ENCODE measurements around the gene HABP2. TPM values are rescaled to one million over a fixed set of nuclear protein-coding genes. Genes with fewer than 3 reads are reported as not detected.

The HABP2 gene
- total RNA-seq, 1 donor from 2014 or later: not detected

DNA sequence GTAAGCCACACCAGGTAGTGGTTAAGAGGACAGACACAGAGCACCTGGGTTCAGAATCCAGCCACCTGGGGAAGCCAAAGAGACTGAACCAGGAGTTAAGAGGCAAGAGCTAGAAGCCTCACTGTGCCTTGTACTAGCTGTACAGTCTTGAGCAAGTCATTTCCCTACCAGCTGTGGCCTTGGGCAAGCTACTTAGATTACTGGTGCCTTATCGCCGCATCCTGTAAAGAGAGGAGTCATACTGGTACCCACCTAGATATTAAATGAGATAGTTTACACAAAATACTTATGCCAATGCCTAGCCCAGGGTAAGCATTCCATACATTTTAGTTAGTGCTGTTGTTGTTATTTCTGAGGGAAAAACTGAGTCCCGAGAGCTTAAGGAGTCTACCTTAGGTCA is 47.7 kb downstream of the HABP2 start:
- no peak for DNase-seq (ENCODE audit: low read depth)

DNA sequence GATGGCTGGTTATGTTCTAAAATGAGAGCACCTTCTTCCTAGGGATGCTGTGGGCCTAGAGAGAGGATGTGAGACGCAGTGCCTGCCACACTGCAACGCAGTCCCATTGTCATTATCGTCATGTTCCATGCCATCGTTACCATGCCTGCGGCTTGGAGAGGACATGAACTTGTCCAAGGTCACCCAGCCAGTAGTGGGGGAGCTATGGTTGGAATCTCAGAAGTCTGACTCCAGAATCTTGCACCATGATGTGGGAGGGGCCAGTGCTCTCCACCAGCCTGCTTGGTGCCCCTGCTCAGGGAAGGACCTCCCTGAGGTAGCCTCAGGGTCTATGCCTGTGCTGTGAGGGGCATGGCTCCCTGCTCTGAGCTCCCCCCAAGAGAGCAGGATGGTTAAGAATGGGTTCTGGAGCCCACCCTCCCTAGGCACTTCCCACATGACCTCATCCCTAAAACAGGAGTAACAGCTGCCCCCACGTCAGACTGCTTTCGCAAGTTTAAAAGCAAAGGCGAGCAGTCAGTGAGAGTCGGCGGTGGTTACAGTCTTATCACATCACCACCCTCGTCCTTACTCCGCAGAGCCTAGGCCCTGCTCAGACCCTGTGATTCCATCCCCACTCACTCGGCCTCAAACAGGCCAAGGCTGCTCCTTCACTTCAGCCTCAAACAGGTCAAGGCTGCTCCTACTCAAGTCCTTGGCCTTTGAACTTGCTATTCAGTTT is 50.4 kb downstream of the HABP2 start:
- no peak for DNase-seq (ENCODE audit: low read depth)

DNA sequence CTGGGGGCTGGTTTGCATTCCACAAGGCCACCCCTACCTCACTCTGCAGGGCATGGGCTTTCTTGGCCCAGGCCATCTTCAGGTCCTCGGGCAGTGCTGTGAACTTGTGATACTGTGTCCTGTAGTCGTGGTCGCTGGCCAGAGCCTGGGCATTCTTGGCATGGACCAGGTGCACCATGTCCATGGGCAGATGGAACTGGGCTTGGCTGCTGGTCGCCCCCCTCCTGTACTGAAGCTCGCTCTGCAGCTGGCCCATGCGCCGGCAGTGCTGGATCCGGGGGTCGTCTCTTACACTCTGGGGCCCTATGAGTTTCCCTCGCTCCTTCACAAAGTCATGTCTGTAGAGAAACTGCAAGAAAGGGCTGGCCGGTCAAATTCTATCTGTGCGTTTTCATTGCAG is 51.7 kb downstream of the HABP2 start:
- no peak for DNase-seq (ENCODE audit: low read depth)

DNA sequence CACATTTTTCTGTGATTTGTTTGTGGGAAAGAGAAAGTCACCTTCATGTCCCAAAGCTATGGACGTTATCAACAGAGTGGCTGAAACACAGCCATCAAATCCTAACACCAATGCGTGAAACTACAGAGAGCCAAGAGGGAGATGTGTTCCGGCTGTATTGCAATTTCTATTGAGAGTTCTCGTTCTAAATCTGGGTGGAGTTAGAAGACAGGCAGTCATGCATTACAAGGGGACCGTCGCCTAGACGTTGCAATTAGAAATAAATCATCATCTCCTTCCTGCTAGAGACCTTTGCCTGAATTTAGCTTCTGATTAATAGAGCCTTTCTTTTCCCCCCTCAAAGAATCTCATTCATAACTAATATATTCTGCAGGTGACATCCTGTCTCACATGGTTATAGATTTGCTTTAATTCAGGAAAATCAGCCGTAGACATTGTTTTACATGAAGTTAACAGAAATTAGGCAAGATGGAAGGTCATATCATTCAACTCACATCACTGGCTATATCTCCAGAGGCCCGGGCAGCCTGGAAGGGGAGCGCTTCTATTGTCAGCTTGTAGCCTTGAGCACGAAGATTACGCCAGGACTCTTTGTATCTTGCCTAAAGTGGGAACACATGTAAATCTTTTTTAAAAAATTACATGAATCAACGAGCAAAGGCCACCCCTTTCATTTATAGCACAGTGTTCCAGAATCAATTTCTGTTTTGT is 52.6 kb downstream of the HABP2 start:
- DNase-seq (ENCODE audit: low read depth): no peak

DNA sequence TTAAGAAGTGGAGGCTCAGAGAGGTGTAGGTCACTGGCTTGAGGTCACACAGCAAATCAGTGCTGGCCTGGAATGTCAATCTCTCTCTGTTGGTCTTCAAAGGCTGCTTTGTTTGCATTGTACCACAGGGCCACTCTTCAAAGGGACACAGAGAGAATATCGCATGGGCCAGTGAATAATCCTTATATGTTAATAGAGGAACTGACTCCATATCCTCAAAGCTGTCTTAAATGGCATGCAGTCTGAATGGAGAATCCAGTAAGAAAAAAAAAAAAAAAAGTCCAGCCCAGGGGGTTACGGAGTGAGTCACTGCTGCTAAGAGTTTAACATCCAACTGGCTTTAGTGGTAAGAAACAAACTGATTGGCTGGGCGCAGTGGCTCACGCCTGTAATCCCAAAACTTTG is 56.9 kb downstream of the HABP2 start:
- DNase-seq (ENCODE audit: low read depth): no peak

DNA sequence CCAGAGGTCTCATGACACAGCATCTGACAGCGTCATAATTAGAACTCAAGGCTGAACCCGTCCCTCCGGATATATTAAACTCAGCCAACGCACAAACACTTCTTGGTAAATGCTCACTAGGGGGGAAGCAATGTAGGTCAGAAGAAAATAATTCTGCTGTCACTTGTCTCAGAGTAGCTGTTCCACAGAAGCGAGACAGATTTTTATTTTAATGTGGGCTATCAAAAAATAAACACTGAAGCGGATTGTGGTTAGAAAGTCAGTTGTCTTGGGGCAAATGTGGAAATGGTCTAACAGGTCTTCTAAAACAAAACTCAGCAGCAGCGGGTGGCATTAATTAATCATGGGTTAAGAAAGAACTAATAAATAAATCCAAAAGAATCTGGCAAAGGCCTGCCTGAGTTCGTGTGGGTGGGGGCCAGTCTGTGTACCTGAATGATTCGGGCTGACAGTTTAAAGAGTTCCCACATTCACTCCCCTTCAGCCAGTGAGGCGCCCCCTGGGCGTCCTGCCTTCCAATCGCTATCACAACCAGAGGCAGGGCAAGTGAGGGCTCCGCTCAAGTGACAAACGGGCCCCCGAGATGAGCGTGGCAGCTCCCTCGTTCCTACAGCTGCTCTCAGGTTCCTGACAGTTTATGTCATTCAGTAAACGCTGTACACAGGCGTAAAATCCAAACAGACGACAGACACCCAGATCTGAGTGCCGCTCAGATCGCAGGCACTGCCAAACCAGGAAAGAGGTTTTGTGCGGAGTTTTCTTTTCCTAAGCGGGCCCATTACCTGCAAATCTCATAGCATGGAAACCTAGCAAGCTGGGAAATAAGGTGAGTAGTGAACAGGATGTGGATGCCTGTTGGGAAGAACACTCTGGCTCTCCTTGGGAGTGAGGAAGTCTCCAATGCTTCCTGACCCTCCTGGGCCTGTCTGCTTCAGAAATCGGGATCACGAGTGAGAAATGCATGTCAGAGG is 58.1 kb downstream of the HABP2 start:
- no peak for DNase-seq (ENCODE audit: low read depth)

DNA sequence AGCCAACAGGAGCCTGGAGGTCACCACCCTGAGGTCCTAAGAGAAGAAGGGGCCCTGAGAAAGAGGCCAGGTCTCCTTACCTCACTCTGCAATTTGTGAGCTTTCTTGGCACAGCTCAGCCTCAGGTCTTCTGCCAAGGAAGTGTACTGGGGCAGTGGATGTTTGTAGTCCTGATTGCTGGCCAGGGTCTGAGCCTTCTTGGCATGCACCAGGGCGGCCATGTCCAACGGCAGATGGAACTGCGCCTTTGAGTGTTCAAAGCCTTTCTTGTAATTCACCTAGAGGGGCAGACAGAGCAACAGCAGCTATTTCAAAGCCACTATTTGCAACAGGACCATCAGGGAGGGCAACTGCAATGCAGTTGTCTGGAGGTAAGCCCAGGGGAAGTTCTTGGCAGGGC is 59.3 kb downstream of the HABP2 start:
- DNase-seq (ENCODE audit: low read depth): no peak

DNA sequence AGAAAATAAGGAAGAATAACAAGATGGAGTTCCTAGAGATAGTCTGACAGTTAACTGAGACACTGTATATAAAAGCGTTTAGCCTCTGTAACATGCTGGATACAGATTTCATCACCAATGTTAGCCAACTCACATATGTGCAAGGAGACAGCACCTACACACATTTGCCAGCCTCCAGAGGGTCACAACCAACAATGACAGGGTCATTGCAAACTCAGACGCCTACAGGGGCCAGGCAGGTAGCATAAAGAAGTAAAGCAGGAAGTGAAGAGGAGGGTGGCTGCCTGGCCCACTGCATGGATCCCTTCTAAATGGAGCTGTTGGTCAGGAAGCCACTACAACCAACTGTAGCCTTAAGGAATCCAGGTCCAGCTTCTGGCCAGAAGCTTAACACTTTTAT is 60.6 kb downstream of the HABP2 start:
- no peak for DNase-seq (ENCODE audit: low read depth)

DNA sequence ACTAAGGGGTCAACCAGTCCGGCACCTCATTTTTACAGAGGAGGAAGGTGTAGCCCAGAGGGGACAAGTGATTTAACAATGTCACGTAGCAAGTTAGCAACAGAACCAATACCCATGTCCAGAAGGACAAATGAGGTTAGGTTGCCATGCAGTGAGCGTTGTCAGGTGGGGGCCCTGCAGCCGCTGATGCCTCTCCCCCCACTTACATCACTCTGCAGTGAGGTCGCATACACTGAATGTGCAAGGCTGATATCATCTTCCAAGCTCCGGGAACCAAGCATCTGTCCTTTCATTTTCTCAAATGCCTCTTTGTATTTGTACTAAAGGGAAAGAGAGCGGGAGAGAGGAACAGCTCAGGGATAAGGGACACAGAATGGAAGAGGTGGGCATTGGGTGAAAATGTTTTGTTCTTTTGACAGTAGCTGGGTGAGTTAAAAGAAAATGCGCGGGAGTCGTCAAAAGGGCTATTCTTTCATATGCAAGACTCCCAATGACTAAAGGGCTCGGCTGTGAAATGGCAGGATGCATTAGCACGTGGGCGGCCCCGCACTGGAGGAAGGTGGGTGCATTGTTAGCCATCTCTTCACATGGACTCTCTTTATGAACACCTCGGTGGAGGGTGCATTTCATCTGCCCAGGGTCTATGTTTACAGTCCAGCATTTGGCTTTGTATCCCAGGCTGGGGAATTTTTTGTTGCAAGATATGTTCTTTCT is 61.3 kb downstream of the HABP2 start:
- no peak for DNase-seq (ENCODE audit: low read depth)

DNA sequence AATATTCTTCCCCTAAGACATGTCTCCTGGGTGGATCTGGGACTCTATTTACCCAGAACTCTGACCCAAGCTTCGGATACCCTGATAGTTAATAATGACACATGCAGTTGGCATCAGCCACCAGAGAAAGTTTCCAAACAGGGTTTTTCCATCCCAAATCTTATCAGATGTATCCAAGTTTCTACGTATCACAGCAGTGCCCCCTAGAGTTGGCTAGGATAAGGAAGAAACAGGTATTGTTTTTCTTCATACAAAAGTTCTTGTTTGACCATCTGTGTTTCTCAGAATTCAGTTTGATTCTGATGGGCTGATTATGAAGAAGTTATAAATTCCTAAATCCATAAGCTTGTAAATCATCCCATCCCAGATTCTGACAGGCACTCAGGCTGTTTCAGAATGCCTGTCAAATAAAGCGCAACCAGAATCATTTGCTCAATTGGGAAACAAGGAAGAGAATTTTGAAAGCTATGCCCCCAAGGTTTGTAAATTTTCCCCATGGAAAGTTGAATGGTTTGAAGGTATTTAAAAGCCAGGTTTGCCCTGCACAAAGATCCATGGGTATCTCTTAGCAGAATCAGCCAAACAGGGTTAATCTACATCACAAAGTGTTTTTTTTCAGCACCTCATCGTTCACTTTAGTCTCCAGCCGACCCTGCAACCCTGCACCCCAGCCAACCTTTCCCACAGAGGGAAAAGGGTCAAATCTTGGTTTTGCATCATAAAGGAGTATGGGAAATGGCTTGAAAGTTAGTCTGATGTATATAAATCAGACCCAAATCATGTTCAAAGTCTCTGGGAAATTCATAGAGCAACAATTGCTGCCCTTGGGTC is 63.6 kb downstream of the HABP2 start:
- no peak for DNase-seq (ENCODE audit: low read depth)

DNA sequence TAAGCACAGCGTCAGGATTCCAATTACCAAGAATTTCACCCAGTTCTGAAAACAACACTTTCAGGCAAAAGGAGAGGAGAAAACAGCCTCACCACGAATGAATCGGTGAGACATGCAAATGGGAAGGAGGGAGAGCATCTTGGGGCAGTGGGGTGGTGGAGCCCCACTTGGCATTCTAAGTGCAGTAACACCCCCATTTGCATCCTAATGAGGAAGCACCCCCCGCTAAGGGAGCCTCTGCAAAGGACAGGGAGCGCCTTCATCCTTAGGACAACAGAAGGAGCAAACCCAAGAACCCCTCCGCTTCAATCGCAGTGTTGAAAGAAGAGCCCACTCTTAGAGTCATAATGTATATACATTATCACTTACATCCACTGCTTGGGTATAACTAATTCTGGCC is 64.2 kb downstream of the HABP2 start:
- no peak for DNase-seq (ENCODE audit: low read depth)

DNA sequence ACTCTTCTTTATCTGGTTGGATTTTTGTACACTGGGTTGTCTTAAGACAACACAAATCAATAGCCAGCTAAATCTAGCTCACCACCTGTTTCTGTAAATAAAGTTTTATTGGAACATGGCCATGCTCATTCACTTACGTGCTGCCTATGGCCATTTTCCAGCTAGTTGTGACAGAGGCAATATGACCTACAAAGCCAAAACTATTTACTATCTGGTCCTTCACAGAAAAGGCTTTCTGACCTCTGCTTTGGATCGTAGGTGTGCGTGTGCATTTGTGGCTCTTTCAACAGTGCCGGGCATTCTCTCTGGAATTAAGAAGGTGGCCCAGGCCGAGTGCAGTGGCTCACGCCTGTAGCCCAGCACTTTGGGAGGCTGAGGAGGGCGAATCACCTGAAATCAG is 65.5 kb downstream of the HABP2 start:
- peak; percentile 18 for DNase-seq (ENCODE audit: low read depth)

DNA sequence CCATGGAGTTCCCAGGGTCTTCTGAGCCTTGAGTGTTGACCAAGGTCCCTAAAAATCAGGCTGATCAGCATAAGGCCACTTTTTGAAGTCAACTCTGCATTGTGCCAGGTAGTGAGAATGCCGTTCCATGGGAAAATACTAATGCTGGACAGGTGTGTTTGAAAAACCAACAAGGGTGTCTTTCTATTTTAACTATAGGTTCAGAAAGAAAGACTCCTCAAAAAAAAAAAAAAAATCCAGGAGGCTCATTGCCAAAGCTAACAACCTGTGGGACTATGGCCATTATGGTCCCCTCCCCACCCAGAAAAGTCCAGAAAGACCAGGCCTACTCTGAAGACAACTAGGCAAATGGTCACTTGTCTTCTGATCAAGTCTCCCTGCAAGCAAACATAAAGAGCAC is 66.5 kb downstream of the HABP2 start:
- DNase-seq (ENCODE audit: low read depth): no peak

DNA sequence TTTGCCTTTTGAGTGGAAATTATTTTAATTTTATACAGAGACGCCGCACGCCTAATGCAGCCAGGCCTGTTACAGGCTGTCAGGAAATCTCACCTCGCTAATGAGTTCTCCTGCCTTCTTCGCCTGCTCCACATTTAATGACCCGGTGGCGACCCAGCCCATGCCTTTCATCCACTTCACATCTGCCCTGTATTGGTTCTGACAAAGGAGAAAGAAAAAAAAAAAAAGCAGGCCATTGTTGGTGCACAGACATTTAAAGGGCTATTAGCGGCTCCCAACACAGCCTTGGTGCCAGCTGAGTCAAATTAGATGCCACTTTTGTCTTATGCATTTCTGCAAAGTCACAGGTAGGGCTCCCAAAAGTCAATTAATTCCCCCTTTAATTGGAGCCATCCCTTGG is 67.7 kb downstream of the HABP2 start:
- DNase-seq (ENCODE audit: low read depth): no peak

DNA sequence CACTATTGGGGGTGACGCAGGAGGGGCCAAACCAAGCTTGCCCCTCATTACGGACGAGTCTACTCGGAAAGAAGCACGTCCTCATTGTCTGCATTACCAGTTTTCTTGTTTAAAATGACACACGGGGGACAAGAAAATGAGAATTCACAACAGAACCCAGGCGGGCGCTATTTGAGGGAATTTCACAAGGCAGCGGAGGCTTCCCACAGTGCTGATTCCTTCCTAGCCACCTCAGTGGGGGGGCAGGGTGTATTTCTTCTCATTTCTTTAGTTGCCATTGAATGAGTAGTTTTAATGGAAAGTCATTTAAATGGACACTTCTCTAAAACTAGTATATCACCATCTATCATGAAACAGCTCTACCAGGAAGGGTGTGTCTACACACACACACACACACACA is 68.1 kb downstream of the HABP2 start:
- no peak for DNase-seq (ENCODE audit: low read depth)

DNA sequence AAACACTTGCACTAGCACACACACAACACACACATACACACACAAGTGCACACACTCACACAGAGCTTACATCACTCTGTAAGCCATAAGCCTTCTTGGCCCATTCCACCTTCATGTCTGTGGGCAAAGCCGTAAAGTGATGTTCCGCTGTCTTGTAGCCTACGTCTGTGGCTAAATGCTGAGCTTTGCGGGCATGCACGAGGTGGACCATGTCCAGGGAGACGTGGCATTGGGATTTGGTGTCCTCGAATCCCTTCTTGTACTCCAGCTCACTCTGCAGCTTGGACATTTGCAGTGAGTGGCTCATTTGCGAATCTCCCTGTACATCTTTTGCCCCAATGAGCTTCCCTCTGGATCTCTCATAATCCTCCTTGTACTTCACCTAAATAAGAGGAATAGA is 68.9 kb downstream of the HABP2 start:
- DNase-seq (ENCODE audit: low read depth): no peak

DNA sequence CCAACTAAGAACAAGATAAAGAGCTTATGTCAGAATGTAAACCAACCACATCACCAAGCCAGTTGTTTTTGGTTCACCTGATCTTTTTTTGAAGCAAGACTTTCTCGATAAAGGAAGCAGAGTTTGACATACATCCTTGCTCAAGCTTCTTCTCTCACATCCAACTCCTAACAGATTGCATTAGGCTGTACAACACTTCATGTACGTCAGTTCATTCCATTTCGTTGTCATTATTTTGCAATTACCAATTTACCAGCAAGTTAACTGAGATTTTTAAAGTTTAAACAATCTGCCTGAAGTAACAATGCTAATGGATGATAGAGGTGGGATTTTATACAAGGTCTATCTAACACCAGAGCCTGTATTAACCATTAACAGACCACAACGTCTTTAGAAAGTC is 70.0 kb downstream of the HABP2 start:
- no peak for DNase-seq (ENCODE audit: low read depth)

DNA sequence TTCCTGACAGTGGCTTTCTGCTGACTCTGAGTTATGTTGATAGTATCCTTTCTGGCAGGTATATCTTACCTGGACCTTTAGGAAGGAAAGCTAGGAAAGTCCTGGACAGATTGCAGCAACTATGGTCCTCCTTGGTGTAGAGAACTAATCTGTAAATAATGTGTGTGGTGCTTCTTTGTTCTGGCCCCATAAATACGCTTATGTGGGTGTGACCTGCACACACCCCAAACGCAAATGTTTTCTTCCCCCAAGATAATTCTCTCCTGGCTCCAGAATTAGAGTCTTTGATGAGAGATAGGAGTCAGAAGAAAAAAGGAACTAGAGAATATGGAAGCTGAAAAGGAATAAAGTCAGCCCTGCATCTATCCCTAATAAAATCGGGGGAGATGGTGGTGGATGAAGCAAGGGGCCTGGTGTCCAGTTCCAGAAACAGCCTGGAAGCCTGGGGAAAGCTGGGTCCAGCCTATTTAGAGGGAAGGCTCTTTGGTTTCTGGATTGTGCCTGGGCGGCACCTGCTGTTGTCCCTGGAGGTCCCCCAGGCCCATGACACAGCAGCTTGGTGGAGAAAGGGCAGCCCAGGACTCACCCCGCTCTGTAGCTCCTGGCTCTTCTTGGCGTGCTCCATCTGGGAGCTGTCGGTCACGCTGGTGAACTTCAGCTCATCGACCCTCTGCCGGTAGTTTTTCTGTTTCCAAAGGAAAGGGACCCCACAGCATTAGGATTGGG is 72.8 kb downstream of the HABP2 start:
- no peak for DNase-seq (ENCODE audit: low read depth)

DNA sequence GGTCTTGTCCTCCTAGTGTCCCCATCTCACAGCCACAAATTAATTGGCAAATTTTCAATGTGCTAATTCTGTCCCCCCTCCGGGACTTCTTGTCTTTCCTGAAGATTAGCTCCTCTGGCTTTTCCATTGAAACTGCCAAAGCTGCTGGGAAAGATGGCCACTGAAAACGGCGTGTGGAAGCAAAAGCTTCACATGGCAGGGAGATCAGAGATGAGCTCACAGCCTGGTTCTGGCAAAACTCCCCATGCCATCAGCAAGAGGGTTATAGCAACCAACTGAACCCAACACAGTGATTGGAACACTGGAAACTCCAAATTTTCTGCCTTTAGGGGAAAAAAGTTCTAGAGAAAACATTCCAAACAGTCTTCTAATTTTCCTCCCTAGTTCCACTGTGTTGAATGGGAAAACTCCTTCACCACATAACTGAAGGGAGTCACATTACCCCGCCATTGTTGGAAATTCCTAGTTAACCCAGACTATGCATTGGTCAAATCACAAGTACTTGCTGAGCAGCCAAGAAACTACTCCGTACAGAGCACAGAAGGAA is 74.0 kb downstream of the HABP2 start:
- no peak for DNase-seq (ENCODE audit: low read depth)
